Measurements from ENCODE around the gene CCDC57. TPM values are rescaled to one million over a fixed set of nuclear protein-coding genes. Genes with fewer than 3 reads are reported as not detected.

Gene CCDC57
- total RNA-seq, 4 donors from 2014 or later: 8.8 to 31.5 (median 17.1) TPM

- TF ChIP-seq CTCF (IDR thresholded peaks at IDR 0.05; ENCODE audit: low read depth): no peak
These were observed 58.8 kb downstream of the CCDC57 start for GRCh38 chr17:82153745-82154375.

GRCh38 chr17:82153295-82153691, 59.3 kb downstream of the CCDC57 start:
- no peak for TF ChIP-seq CTCF (IDR thresholded peaks at IDR 0.05; ENCODE audit: low read depth)

GRCh38 chr17:82152556-82153294, 59.9 kb downstream of the CCDC57 start:
- TF ChIP-seq CTCF (IDR thresholded peaks at IDR 0.05; ENCODE audit: low read depth): no peak

- TF ChIP-seq CTCF (IDR thresholded peaks at IDR 0.05; ENCODE audit: low read depth): no peak
These were observed 60.5 kb downstream of the CCDC57 start for GRCh38 chr17:82152114-82152513.

- TF ChIP-seq CTCF (IDR thresholded peaks at IDR 0.05; ENCODE audit: low read depth): no peak
These were observed 61.3 kb downstream of the CCDC57 start for GRCh38 chr17:82151106-82151957.

- TF ChIP-seq CTCF (IDR thresholded peaks at IDR 0.05; ENCODE audit: low read depth): no peak
These were observed 63.1 kb downstream of the CCDC57 start for GRCh38 chr17:82149401-82150099.
